Endothelial cell of umbilical vein (primary cell): ENCODE results near the gene MESD.

Experiments
- CTCF ChIP-seq, 2 donors: IDR thresholded peaks; 1 replicate in 1 of 2; 2 replicates in 1 of 2; pipeline ENCODE4 v1.5.1; 2011; ENCODE audit warnings: low read length in 2 of 2, mild to moderate bottlenecking in 2 of 2, moderate library complexity in 2 of 2, control low read depth in 1 of 2, inconsistent platforms in 1 of 2, low read depth in 1 of 2; ENCODE audit not compliant: insufficient read depth in 1 of 2; ENCODE audit errors: extremely low read depth in 1 of 2
- EZH2 ChIP-seq: IDR thresholded peaks from 2 replicates; pipeline ENCODE4 v1.6.1; 2012; ENCODE audit warnings: borderline replicate concordance, low read depth, mild to moderate bottlenecking, moderate library complexity, low read length, inconsistent platforms; ENCODE audit not compliant: severe bottlenecking
- JUN ChIP-seq: IDR thresholded peaks from 2 replicates; pipeline ENCODE4 v1.6.1; 2011; ENCODE audit warnings: borderline replicate concordance, low read depth; ENCODE audit not compliant: insufficient read length, insufficient read depth
- MAX ChIP-seq: IDR thresholded peaks from 2 replicates; pipeline ENCODE4 v1.6.1; 2011; ENCODE audit not compliant: insufficient read depth, insufficient read length
- MYC ChIP-seq: IDR thresholded peaks from one replicate; pipeline ENCODE4 v1.6.1; 2011; ENCODE audit warnings: mild to moderate bottlenecking, low read depth, low read length
- POLR2A ChIP-seq: IDR thresholded peaks from 2 replicates; pipeline ENCODE4 v1.6.1; 2012; ENCODE audit warnings: low read depth, mild to moderate bottlenecking, control low read depth, low read length
- POLR2AphosphoS5 ChIP-seq: IDR thresholded peaks from 2 replicates; pipeline ENCODE4 v1.6.1; 2012; ENCODE audit warnings: low read depth, mild to moderate bottlenecking, control low read depth, low read length, moderate library complexity; ENCODE audit not compliant: insufficient read depth

GRCh38 chr15:81029414-81030300, 40.0 kb upstream of the MESD start:
- TF ChIP-seq CTCF (IDR thresholded peaks at IDR 0.05; ENCODE audit: extremely low read depth in 1 of 2, insufficient read depth in 1 of 2, low read depth in 1 of 2, low read length in 2 of 2) (no peak), POLR2AphosphoS5 (peak; percentile 43), POLR2A (no peak), EZH2 (no peak), MYC (no peak), MAX (no peak), JUN (peak; percentile 57)
